B cell (primary cell): ENCODE results near the gene NPL.

Source experiments
- EZH2 ChIP-seq: IDR thresholded peaks from 2 replicates; pipeline ENCODE4 v1.6.1; 2012; ENCODE audit warnings: borderline replicate concordance, low read depth, mild to moderate bottlenecking, moderate library complexity, low read length; ENCODE audit not compliant: insufficient read depth, poor library complexity, severe bottlenecking
- TF ChIP-seq, protein P1 (sequence below): fragments of 200-600 bp; IDR thresholded peaks from one replicate; pipeline ENCODE4 v1.8.0; 2022; ENCODE audit warnings: antibody characterized with exemption, mild to moderate bottlenecking

DNA sequence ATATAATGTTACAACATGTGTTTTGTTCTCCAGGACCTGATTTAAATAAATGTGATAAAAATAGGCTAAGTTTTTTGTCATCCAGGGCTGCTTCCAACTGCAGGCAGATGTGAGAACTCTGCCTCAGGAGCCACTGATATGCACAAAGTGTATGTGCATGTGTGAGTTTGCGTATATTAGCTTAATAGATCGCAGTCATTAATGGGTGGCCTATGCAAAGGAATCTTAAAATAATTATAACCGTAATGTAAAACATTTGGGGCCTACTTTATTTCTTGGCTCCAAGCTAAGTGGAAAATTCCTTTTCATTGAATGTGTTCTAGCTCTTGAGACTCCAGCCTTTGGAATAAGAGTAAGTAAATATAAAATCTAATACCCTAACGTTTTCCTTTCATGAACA, 66.3 kb downstream of the NPL start:
- TF ChIP-seq EZH2 = no peak
- TF ChIP-seq, protein P1, sequence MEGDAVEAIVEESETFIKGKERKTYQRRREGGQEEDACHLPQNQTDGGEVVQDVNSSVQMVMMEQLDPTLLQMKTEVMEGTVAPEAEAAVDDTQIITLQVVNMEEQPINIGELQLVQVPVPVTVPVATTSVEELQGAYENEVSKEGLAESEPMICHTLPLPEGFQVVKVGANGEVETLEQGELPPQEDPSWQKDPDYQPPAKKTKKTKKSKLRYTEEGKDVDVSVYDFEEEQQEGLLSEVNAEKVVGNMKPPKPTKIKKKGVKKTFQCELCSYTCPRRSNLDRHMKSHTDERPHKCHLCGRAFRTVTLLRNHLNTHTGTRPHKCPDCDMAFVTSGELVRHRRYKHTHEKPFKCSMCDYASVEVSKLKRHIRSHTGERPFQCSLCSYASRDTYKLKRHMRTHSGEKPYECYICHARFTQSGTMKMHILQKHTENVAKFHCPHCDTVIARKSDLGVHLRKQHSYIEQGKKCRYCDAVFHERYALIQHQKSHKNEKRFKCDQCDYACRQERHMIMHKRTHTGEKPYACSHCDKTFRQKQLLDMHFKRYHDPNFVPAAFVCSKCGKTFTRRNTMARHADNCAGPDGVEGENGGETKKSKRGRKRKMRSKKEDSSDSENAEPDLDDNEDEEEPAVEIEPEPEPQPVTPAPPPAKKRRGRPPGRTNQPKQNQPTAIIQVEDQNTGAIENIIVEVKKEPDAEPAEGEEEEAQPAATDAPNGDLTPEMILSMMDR = no peak
